ENCODE data around the gene FLNB. TPM values are rescaled to one million over a fixed set of nuclear protein-coding genes. Genes with fewer than 3 reads are reported as not detected.

The FLNB gene
- total and polyA plus RNA-seq, 2 of the 13 experiments (the other 11 are each of a cell fraction or from before 2014, with no cell fraction given), result 106 to 130 TPM

DNA sequence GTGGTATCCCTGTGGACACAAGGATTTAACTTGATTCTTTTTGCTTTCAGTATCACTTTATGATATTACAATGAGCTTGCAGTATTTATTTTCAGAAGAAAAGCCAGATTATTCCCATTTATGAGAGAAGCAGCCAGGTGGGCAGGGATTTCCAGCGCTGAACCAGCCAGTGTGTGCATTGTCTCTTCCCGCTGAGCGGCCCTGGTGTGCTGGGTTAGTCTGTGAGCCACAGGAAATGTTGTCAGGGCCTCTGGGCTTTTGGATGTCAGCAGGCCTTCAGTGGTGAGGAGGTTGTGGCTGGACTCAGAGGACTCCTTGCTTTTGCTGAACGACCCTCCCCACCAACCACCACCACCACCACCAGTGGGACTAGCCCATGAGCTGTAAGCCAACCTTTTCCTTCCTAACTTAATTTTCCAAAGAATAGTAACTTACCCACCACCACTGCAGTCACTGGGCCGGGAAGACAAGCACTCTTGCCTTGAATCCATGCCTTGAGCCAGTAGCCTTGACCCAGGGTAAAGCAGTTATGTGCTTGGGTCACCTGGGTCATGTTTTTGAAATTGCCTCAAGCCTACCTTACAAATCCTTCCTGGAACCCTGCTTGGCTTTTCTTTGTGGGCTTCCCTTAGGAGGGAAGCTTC lies 33.1 kb downstream of the FLNB start (continued):
- TF ChIP-seq, protein P1, sequence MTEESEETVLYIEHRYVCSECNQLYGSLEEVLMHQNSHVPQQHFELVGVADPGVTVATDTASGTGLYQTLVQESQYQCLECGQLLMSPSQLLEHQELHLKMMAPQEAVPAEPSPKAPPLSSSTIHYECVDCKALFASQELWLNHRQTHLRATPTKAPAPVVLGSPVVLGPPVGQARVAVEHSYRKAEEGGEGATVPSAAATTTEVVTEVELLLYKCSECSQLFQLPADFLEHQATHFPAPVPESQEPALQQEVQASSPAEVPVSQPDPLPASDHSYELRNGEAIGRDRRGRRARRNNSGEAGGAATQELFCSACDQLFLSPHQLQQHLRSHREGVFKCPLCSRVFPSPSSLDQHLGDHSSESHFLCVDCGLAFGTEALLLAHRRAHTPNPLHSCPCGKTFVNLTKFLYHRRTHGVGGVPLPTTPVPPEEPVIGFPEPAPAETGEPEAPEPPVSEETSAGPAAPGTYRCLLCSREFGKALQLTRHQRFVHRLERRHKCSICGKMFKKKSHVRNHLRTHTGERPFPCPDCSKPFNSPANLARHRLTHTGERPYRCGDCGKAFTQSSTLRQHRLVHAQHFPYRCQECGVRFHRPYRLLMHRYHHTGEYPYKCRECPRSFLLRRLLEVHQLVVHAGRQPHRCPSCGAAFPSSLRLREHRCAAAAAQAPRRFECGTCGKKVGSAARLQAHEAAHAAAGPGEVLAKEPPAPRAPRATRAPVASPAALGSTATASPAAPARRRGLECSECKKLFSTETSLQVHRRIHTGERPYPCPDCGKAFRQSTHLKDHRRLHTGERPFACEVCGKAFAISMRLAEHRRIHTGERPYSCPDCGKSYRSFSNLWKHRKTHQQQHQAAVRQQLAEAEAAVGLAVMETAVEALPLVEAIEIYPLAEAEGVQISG (CRISPR knock-in tag; IDR thresholded peaks at IDR 0.05), result no peak
- TF ChIP-seq SNAI1 (CRISPR knock-in tag; IDR thresholded peaks at IDR 0.05; ENCODE audit: borderline replicate concordance) (no peak), MEIS1 (CRISPR knock-in tag; IDR thresholded peaks at IDR 0.05; ENCODE audit: borderline replicate concordance) (no peak)
- TF ChIP-seq, protein P2, sequence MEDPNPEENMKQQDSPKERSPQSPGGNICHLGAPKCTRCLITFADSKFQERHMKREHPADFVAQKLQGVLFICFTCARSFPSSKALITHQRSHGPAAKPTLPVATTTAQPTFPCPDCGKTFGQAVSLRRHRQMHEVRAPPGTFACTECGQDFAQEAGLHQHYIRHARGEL (CRISPR knock-in tag; IDR thresholded peaks at IDR 0.05), result no peak
- TF ChIP-seq, protein P3, sequence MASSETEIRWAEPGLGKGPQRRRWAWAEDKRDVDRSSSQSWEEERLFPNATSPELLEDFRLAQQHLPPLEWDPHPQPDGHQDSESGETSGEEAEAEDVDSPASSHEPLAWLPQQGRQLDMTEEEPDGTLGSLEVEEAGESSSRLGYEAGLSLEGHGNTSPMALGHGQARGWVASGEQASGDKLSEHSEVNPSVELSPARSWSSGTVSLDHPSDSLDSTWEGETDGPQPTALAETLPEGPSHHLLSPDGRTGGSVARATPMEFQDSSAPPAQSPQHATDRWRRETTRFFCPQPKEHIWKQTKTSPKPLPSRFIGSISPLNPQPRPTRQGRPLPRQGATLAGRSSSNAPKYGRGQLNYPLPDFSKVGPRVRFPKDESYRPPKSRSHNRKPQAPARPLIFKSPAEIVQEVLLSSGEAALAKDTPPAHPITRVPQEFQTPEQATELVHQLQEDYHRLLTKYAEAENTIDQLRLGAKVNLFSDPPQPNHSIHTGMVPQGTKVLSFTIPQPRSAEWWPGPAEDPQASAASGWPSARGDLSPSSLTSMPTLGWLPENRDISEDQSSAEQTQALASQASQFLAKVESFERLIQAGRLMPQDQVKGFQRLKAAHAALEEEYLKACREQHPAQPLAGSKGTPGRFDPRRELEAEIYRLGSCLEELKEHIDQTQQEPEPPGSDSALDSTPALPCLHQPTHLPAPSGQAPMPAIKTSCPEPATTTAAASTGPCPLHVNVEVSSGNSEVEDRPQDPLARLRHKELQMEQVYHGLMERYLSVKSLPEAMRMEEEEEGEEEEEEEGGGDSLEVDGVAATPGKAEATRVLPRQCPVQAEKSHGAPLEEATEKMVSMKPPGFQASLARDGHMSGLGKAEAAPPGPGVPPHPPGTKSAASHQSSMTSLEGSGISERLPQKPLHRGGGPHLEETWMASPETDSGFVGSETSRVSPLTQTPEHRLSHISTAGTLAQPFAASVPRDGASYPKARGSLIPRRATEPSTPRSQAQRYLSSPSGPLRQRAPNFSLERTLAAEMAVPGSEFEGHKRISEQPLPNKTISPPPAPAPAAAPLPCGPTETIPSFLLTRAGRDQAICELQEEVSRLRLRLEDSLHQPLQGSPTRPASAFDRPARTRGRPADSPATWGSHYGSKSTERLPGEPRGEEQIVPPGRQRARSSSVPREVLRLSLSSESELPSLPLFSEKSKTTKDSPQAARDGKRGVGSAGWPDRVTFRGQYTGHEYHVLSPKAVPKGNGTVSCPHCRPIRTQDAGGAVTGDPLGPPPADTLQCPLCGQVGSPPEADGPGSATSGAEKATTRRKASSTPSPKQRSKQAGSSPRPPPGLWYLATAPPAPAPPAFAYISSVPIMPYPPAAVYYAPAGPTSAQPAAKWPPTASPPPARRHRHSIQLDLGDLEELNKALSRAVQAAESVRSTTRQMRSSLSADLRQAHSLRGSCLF (CRISPR knock-in tag; IDR thresholded peaks at IDR 0.05; ENCODE audit: borderline replicate concordance), result no peak
- TF ChIP-seq, protein P4, sequence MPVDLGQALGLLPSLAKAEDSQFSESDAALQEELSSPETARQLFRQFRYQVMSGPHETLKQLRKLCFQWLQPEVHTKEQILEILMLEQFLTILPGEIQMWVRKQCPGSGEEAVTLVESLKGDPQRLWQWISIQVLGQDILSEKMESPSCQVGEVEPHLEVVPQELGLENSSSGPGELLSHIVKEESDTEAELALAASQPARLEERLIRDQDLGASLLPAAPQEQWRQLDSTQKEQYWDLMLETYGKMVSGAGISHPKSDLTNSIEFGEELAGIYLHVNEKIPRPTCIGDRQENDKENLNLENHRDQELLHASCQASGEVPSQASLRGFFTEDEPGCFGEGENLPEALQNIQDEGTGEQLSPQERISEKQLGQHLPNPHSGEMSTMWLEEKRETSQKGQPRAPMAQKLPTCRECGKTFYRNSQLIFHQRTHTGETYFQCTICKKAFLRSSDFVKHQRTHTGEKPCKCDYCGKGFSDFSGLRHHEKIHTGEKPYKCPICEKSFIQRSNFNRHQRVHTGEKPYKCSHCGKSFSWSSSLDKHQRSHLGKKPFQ (CRISPR knock-in tag; IDR thresholded peaks at IDR 0.05; ENCODE audit: insufficient replicate concordance), result no peak
- TF ChIP-seq, protein P5, sequence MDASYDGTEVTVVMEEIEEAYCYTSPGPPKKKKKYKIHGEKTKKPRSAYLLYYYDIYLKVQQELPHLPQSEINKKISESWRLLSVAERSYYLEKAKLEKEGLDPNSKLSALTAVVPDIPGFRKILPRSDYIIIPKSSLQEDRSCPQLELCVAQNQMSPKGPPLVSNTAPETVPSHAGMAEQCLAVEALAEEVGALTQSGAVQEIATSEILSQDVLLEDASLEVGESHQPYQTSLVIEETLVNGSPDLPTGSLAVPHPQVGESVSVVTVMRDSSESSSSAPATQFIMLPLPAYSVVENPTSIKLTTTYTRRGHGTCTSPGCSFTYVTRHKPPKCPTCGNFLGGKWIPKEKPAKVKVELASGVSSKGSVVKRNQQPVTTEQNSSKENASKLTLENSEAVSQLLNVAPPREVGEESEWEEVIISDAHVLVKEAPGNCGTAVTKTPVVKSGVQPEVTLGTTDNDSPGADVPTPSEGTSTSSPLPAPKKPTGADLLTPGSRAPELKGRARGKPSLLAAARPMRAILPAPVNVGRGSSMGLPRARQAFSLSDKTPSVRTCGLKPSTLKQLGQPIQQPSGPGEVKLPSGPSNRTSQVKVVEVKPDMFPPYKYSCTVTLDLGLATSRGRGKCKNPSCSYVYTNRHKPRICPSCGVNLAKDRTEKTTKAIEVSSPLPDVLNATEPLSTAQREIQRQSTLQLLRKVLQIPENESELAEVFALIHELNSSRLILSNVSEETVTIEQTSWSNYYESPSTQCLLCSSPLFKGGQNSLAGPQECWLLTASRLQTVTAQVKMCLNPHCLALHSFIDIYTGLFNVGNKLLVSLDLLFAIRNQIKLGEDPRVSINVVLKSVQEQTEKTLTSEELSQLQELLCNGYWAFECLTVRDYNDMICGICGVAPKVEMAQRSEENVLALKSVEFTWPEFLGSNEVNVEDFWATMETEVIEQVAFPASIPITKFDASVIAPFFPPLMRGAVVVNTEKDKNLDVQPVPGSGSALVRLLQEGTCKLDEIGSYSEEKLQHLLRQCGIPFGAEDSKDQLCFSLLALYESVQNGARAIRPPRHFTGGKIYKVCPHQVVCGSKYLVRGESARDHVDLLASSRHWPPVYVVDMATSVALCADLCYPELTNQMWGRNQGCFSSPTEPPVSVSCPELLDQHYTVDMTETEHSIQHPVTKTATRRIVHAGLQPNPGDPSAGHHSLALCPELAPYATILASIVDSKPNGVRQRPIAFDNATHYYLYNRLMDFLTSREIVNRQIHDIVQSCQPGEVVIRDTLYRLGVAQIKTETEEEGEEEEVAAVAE (CRISPR knock-in tag; IDR thresholded peaks at IDR 0.05; ENCODE audit: borderline replicate concordance), result no peak
- TF ChIP-seq, protein P6, sequence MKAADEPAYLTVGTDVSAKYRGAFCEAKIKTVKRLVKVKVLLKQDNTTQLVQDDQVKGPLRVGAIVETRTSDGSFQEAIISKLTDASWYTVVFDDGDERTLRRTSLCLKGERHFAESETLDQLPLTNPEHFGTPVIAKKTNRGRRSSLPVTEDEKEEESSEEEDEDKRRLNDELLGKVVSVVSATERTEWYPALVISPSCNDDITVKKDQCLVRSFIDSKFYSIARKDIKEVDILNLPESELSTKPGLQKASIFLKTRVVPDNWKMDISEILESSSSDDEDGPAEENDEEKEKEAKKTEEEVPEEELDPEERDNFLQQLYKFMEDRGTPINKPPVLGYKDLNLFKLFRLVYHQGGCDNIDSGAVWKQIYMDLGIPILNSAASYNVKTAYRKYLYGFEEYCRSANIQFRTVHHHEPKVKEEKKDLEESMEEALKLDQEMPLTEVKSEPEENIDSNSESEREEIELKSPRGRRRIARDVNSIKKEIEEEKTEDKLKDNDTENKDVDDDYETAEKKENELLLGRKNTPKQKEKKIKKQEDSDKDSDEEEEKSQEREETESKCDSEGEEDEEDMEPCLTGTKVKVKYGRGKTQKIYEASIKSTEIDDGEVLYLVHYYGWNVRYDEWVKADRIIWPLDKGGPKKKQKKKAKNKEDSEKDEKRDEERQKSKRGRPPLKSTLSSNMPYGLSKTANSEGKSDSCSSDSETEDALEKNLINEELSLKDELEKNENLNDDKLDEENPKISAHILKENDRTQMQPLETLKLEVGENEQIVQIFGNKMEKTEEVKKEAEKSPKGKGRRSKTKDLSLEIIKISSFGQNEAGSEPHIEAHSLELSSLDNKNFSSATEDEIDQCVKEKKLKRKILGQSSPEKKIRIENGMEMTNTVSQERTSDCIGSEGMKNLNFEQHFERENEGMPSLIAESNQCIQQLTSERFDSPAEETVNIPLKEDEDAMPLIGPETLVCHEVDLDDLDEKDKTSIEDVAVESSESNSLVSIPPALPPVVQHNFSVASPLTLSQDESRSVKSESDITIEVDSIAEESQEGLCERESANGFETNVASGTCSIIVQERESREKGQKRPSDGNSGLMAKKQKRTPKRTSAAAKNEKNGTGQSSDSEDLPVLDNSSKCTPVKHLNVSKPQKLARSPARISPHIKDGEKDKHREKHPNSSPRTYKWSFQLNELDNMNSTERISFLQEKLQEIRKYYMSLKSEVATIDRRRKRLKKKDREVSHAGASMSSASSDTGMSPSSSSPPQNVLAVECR (CRISPR knock-in tag; IDR thresholded peaks at IDR 0.05; ENCODE audit: borderline replicate concordance), result no peak
